ENCODE data around the gene STAM2. TPM values are rescaled to one million over a fixed set of nuclear protein-coding genes. Genes with fewer than 3 reads are reported as not detected.

STAM2 gene
- 10 to 100 TPM; 13.5 to 56.0 (median 31.4) TPM for total RNA-seq

DNA sequence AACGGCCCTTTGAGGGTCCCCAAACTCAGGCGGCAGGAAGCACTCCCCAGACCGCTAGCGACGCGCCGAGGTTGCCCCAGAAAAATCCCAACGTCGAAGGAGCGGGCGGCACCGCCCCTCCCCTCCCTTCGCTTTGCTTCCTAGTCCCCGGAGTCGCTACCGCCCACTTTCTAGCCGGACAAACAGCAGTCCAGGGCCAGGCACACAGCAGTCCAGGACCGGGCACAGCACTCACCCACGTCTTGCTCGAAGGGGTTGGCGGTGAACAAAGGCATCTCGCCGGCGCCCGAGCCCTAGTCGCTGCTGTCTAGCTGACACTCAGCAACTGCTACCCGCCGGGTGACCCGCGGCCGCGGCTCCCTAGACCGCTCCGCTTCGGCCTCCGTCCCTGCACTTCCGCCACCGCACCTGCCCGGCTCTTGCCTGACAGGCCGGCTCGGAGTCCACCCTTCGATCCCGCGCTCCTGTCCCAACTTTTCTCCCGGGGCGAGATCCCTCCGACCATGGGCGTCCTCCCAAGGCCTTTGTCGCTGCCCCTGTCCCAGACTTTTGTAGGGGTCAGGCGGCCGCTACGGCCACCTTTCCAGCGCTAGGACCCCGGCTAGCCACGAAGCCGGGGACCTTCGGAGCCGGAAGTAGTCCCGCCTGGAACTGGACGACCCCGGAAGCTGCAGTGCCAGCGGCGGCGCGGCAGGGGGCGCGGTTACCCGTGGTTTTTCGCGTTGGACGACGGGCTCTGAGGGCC lies at the start of gene STAM2:
TSS of gene STAM2 (minus strand) at position 396 of the 745 bp plus-strand sequence. CDS start at position 275, 121 bp downstream.
- H3K27ac ChIP-seq, result peak within 1 kb of the TSS; percentile 96 to 98 (median 96)
- no peaks in the 10 kb centered on the region for H3K36me3 ChIP-seq
- ATAC-seq (ENCODE audit: low FRiP score in 2 of 2), result peak; percentile 98 to 99
- TF ChIP-seq, protein P1, sequence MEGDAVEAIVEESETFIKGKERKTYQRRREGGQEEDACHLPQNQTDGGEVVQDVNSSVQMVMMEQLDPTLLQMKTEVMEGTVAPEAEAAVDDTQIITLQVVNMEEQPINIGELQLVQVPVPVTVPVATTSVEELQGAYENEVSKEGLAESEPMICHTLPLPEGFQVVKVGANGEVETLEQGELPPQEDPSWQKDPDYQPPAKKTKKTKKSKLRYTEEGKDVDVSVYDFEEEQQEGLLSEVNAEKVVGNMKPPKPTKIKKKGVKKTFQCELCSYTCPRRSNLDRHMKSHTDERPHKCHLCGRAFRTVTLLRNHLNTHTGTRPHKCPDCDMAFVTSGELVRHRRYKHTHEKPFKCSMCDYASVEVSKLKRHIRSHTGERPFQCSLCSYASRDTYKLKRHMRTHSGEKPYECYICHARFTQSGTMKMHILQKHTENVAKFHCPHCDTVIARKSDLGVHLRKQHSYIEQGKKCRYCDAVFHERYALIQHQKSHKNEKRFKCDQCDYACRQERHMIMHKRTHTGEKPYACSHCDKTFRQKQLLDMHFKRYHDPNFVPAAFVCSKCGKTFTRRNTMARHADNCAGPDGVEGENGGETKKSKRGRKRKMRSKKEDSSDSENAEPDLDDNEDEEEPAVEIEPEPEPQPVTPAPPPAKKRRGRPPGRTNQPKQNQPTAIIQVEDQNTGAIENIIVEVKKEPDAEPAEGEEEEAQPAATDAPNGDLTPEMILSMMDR (IDR thresholded peaks at IDR 0.05), result peak; percentile 96 to 98 (median 98)
- peak in 1 of 4 donors; percentile 19 for TF ChIP-seq EP300 (IDR thresholded peaks at IDR 0.05)
- peak in 3 of 4 donors; percentile 71 to 90 (median 82) for TF ChIP-seq POLR2A (IDR thresholded peaks at IDR 0.05)
- TF ChIP-seq POLR2AphosphoS5 (IDR thresholded peaks at IDR 0.05), result peak; percentile 60 to 79
- H3K9me3 ChIP-seq, result no peaks in the 10 kb centered on the region
- H3K27me3 ChIP-seq, result no peaks in the 10 kb centered on the region
- peak within 1 kb of the TSS; percentile 58 to 85 (median 70) for H3K4me3 ChIP-seq
- DNase-seq, result peak; percentile 93 to 99
- 0 to 1% methylated on average over 20 to 64 of the region's 72 CpGs for WGBS, 2 donors
- H3K4me1 ChIP-seq, result peaks cover 24 to 40% (median 34%) of the 10 kb centered on the region in 4 donors

DNA sequence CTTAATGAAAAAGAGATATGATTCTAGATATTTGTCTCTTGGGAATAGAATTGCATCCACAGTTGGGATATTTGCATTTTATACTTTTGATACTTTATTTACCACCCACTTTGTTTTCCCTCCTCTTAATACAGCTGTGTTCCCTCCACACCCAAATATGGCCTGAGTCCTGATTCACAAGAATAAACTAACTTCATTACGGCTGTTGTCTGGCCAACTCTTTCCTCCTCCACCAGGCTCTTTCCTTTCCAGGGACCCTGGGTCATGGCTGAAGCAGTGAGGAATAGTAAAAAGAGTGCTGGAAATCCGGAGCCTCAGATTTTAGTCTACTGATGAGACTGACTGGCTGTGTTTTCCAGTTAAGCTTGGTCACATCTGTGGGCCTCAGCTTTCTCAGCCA lies 48.4 kb upstream of the STAM2 start:
- no peaks in the 10 kb centered on the region for H3K36me3 ChIP-seq
- no peak overlapping the region for H3K4me3 ChIP-seq
- no peaks in the 10 kb centered on the region for H3K9me3 ChIP-seq
- 56 to 62% methylated on average over 2 of the region's 2 CpGs for whole genome bisulfite sequencing, 2 donors
- no peak overlapping the region for H3K27ac ChIP-seq
- DNase-seq (no peak), ATAC-seq (ENCODE audit: low FRiP score in 2 of 2) (peak in 1 of 2 donors; percentile 63)
- H3K27me3 ChIP-seq, result no peaks in the 10 kb centered on the region
- H3K4me1 ChIP-seq, result peaks cover 7 to 16% (median 11%) of the 10 kb centered on the region in 4 donors
- TF ChIP-seq, protein P1 (IDR thresholded peaks at IDR 0.05), result no peak
- TF ChIP-seq POLR2A (IDR thresholded peaks at IDR 0.05), result no peak
- no peak for TF ChIP-seq EP300 (IDR thresholded peaks at IDR 0.05)
- TF ChIP-seq POLR2AphosphoS5 (IDR thresholded peaks at IDR 0.05), result no peak

GRCh38 chr2:152222975-152223637 lies 47.5 kb upstream of the STAM2 start:
- peak in 1 of 2 donors; percentile 26 for DNase-seq
- no peaks in the 10 kb centered on the region for H3K9me3 ChIP-seq
- H3K27ac ChIP-seq, result no peak overlapping the region
- H3K4me1 ChIP-seq, result peaks cover 7 to 16% (median 11%) of the 10 kb centered on the region in 4 donors
- TF ChIP-seq EP300 (IDR thresholded peaks at IDR 0.05) (no peak), POLR2AphosphoS5 (IDR thresholded peaks at IDR 0.05) (no peak), POLR2A (IDR thresholded peaks at IDR 0.05) (no peak)
- TF ChIP-seq, protein P1 (IDR thresholded peaks at IDR 0.05), result no peak
- 36% methylated on average over 7 of the region's 7 CpGs for WGBS, 2 donors
- H3K27me3 ChIP-seq, result no peaks in the 10 kb centered on the region
- ATAC-seq (ENCODE audit: low FRiP score in 2 of 2), result peak in 1 of 2 donors; percentile 66
- H3K36me3 ChIP-seq, result no peaks in the 10 kb centered on the region
- no peak overlapping the region for H3K4me3 ChIP-seq

- WGBS, 2 donors, result 78 to 81% methylated on average over 3 of the region's 3 CpGs
- Histone ChIP-seq H3K36me3 (no peaks in the 10 kb centered on the region), H3K4me3 (no peak overlapping the region), H3K27me3 (no peaks in the 10 kb centered on the region), H3K9me3 (no peaks in the 10 kb centered on the region), H3K4me1 (peaks cover 7 to 16% (median 11%) of the 10 kb centered on the region in 4 donors), H3K27ac (no peak overlapping the region)
- ATAC-seq (ENCODE audit: low FRiP score in 2 of 2) (no peak), DNase-seq (no peak)
- TF ChIP-seq EP300 (IDR thresholded peaks at IDR 0.05) (no peak), POLR2A (IDR thresholded peaks at IDR 0.05) (no peak), POLR2AphosphoS5 (IDR thresholded peaks at IDR 0.05) (no peak)
- TF ChIP-seq, protein P1 (IDR thresholded peaks at IDR 0.05), result no peak
Observed at GRCh38 chr2:152221839-152222238, 46.3 kb upstream of the STAM2 start.
